Upper lobe of left lung (tissue), 6 donors: ENCODE data around the gene INCENP. TPM values are rescaled to one million over a fixed set of nuclear protein-coding genes. Genes with fewer than 3 reads are reported as not detected.
"Not testable (repeated sequence)": the region's sequence is repeated elsewhere in the genome, so short reads cannot be mapped to it uniquely, and the experiment has no call there.

Experiments
- ATAC-seq, 2 donors: fragments of 200-7000 bp; cut with Tn5 transposase; one replicate each; pipeline ENCODE4 v1.9.1; 2022; ENCODE audit warnings: mild to moderate bottlenecking in 2 of 2, moderate library complexity in 2 of 2; ENCODE audit not compliant: low FRiP score in 2 of 2
- DNase-seq, 2 donors: peaks; one replicate each; pipeline ENCODE4 v3.0.0-alpha.2; 2019 to 2020
- H3K27ac ChIP-seq, 4 donors: fragments of 200-600 bp; sonication (generic); one replicate each; pipeline ENCODE4 v1.5.1; 2016 to 2019
- H3K27me3 ChIP-seq, 4 donors: fragments of 200-600 bp; sonication (generic); one replicate each; pipeline ENCODE4 v1.5.1; 2017 to 2019
- H3K36me3 ChIP-seq, 4 donors: fragments of 200-600 bp; sonication (generic); one replicate each; pipeline ENCODE4 v1.5.1; 2016 to 2019
- H3K4me1 ChIP-seq, 4 donors: fragments of 200-600 bp; sonication (generic); one replicate each; pipeline ENCODE4 v1.5.1; 2018 to 2019
- H3K4me3 ChIP-seq, 4 donors: fragments of 200-600 bp; sonication (generic); one replicate each; pipeline ENCODE4 v1.5.1; 2017 to 2019; ENCODE audit warnings: mild to moderate bottlenecking in 2 of 4, moderate library complexity in 1 of 4
- H3K9me3 ChIP-seq, 4 donors: fragments of 200-600 bp; sonication (generic); one replicate each; pipeline ENCODE4 v1.5.1; 2018 to 2019
- CTCF ChIP-seq, 6 experiments: fragments of 450-650 bp in 4 of 6; fragments of 200-600 bp in 2 of 6; sonication (generic) in 2 of 6; IDR thresholded peaks; one replicate each; pipeline ENCODE4 v1.5.1; 2016 to 2019; ENCODE audit warnings: antibody characterized with exemption in 6 of 6
- EP300 ChIP-seq, 4 donors: sonication (generic); formaldehyde crosslinking; IDR thresholded peaks; one replicate each; pipeline ENCODE4 v1.5.1; 2017; ENCODE audit warnings: antibody characterized with exemption in 4 of 4, control low read depth in 2 of 4
- POLR2A ChIP-seq, 4 donors: fragments of 450-650 bp; IDR thresholded peaks; one replicate each; pipeline ENCODE4 v1.5.1; 2016 to 2017; ENCODE audit warnings: antibody characterized with exemption in 4 of 4, mild to moderate bottlenecking in 2 of 4
- POLR2AphosphoS5 ChIP-seq, 2 donors: sonication (generic); formaldehyde crosslinking; IDR thresholded peaks; one replicate each; pipeline ENCODE4 v1.5.1; 2017; ENCODE audit warnings: antibody characterized with exemption in 2 of 2
- WGBS, 2 donors: methylation state at CpG; one replicate each; pipeline ENCODE4 v1.1.5; 2017 to 2018; 5-methylcytosine and 5-hydroxymethylcytosine counted together
- total RNA-seq, 6 donors: library from RNA; depleted of rRNA in 4 of 6; stranded (reverse); fragments of >200 nt in 4 of 6; gene quantifications; one replicate each; pipeline versions ENCODE4 v1.1.0 to v1.2.1, GENCODE V29; 2016 to 2021
- donor health status: DM: no; HTN: no; CAD: no; lungs with moderate emphysema.
- donor health status: DM: no; HTN: yes; CAD: no; lungs with severe emphysema.

INCENP gene
- total RNA-seq, 6 donors from 2014 or later: 11.9 to 44.0 (median 19.7) TPM

- WGBS, 2 donors: 65 to 77% methylated on average over 4 of the region's 4 CpGs
- Histone ChIP-seq H3K27me3 (peaks cover 0 to 3% (median 0%) of the 10 kb centered on the region in 4 donors), H3K4me3 (no peak overlapping the region), H3K27ac (no peak overlapping the region), H3K4me1 (no peaks in the 10 kb centered on the region), H3K36me3 (no peaks in the 10 kb centered on the region), H3K9me3 (no peaks in the 10 kb centered on the region)
- DNase-seq (no peak), ATAC-seq (peak in 1 of 2 donors; percentile 23)
- TF ChIP-seq POLR2A (IDR thresholded peaks at IDR 0.05): no peak
- no peak for TF ChIP-seq EP300 (IDR thresholded peaks at IDR 0.05)
- no peak for TF ChIP-seq CTCF (IDR thresholded peaks at IDR 0.05)
- no peak for TF ChIP-seq POLR2AphosphoS5 (IDR thresholded peaks at IDR 0.05)
These were observed 70.1 kb downstream of the INCENP start for GRCh38 chr11:62193952-62194351.

GRCh38 chr11:62195010-62195409, 71.2 kb downstream of the INCENP start:
- not testable (repeated sequence) for H3K36me3 ChIP-seq, H3K9me3 ChIP-seq, DNase-seq, H3K4me3 ChIP-seq, ATAC-seq, H3K27me3 ChIP-seq, H3K4me1 ChIP-seq, H3K27ac ChIP-seq
- WGBS, 2 donors: 20% methylated on average over 2 of the region's 9 CpGs; no CpG with 5 or more reads in 1 of the 2 donors

- DNase-seq (no peak), ATAC-seq (no peak)
- H3K36me3 ChIP-seq: no peaks in the 10 kb centered on the region
- WGBS, 2 donors: 55% methylated on average over 7 of the region's 7 CpGs
- no peak for TF ChIP-seq CTCF (IDR thresholded peaks at IDR 0.05)
- no peak for TF ChIP-seq POLR2AphosphoS5 (IDR thresholded peaks at IDR 0.05)
- TF ChIP-seq POLR2A (IDR thresholded peaks at IDR 0.05): no peak
- no peak for TF ChIP-seq EP300 (IDR thresholded peaks at IDR 0.05)
- no peak overlapping the region for H3K4me3 ChIP-seq
- no peak overlapping the region for H3K27ac ChIP-seq
- H3K9me3 ChIP-seq: no peaks in the 10 kb centered on the region
- H3K27me3 ChIP-seq: no peaks in the 10 kb centered on the region
- no peaks in the 10 kb centered on the region for H3K4me1 ChIP-seq
These were observed 72.1 kb downstream of the INCENP start for GRCh38 chr11:62195945-62196344.

- not testable (repeated sequence) for H3K9me3 ChIP-seq, H3K27me3 ChIP-seq, ATAC-seq, H3K27ac ChIP-seq, H3K4me3 ChIP-seq, DNase-seq, H3K36me3 ChIP-seq, H3K4me1 ChIP-seq
- whole genome bisulfite sequencing, 2 donors: 73 to 94% methylated on average over 2 of the region's 2 CpGs
These were observed 73.6 kb downstream of the INCENP start for GRCh38 chr11:62197400-62197799.

- TF ChIP-seq POLR2AphosphoS5 (IDR thresholded peaks at IDR 0.05): no peak
- ATAC-seq: no peak
- no peaks in the 10 kb centered on the region for H3K4me1 ChIP-seq
These were observed 77.6 kb downstream of the INCENP start for GRCh38 chr11:62201376-62201775.

More at GRCh38 chr11:62201376-62201775, 77.6 kb downstream of the INCENP start:
- DNase-seq: no peak
- WGBS, 2 donors: 65 to 83% methylated on average over 1 to 2 of the region's 2 CpGs
- Histone ChIP-seq H3K27me3 (no peaks in the 10 kb centered on the region), H3K9me3 (no peaks in the 10 kb centered on the region), H3K4me3 (no peak overlapping the region), H3K36me3 (no peaks in the 10 kb centered on the region), H3K27ac (no peak overlapping the region)

Other genes with a start within 250 kb of the INCENP start
- 100 to 1,000 TPM in 3 of 6 donors, 10 to 100 TPM in 3; 34.4 to 138 (median 106) TPM for gene FADS3, start 232.5 kb upstream of the INCENP start, total RNA-seq
- 10 to 100 TPM in 3 of 6 donors, 1 to 10 TPM in 3; 4.4 to 20.7 (median 10.0) TPM for gene RAB3IL1, start 206.4 kb upstream of the INCENP start, total RNA-seq
- gene BEST1, start 173.7 kb upstream of the INCENP start, total RNA-seq: 10 to 100 TPM in 3 of 6 donors, 1 to 10 TPM in 3; 6.5 to 18.9 (median 10.4) TPM
- 1,000 to 10,000 TPM; 2,996 to 4,693 (median 4,496) TPM for gene FTH1, start 156.4 kb upstream of the INCENP start, total RNA-seq
- gene SCGB1D1, start 66.2 kb downstream of the INCENP start, total RNA-seq: not detected
- gene SCGB2A1, start 84.7 kb downstream of the INCENP start, total RNA-seq: 1 to 10 TPM in 4 of 6 donors, not detected in 2; 2.0 to 4.3 (median 2.4) TPM
- gene SCGB1D2, start 118.2 kb downstream of the INCENP start, total RNA-seq: not detected
- gene SCGB2A2, start 146.1 kb downstream of the INCENP start, total RNA-seq: not detected
- gene SCGB1D4, start 175.1 kb downstream of the INCENP start, total RNA-seq: not detected
- gene ASRGL1, start 213.4 kb downstream of the INCENP start, total RNA-seq: 10 to 100 TPM; 31.2 to 82.8 (median 49.3) TPM